Stimulated activated naive CD4-positive, alpha-beta T cell (primary cell): ENCODE data around the gene SLC8A2.

ENCODE experiments used
- DNase-seq, 6 experiments: peaks; one replicate each; lab custom pipeline; 2025; lab: John Stamatoyannopoulos, UW

The SLC8A2 gene

GRCh38 chr19:47430041-47430802 is 41.5 kb downstream of the SLC8A2 start:
- DNase-seq = peak in 2 of 6 experiments; percentile 10 to 32

- no peak for DNase-seq
These were observed 42.4 kb downstream of the SLC8A2 start for GRCh38 chr19:47429140-47429793.

GRCh38 chr19:47428177-47428894 is 43.4 kb downstream of the SLC8A2 start:
- peak; percentile 63 to 81 (median 76) for DNase-seq

GRCh38 chr19:47427241-47428176 is 44.2 kb downstream of the SLC8A2 start:
- DNase-seq = peak; percentile 26 to 74 (median 54)

GRCh38 chr19:47423203-47423882 is 48.4 kb downstream of the SLC8A2 start:
- no peak for DNase-seq

- DNase-seq = no peak
These were observed 49.1 kb downstream of the SLC8A2 start for GRCh38 chr19:47422417-47423163.

- DNase-seq = no peak
These were observed 49.8 kb downstream of the SLC8A2 start for GRCh38 chr19:47421844-47422395.

- no peak for DNase-seq
These were observed 50.4 kb downstream of the SLC8A2 start for GRCh38 chr19:47421244-47421786.

- no peak for DNase-seq
These were observed 51.9 kb downstream of the SLC8A2 start for GRCh38 chr19:47419789-47420188.

- peak in 1 of 6 experiments; percentile 9 for DNase-seq
These were observed 52.5 kb downstream of the SLC8A2 start, which contains the start of gene MEIS3 for GRCh38 chr19:47419030-47419783. MEIS3 (minus strand) TSS chr19:47419527; CDS start chr19:47419081, 446 bp downstream.

GRCh38 chr19:47418692-47419029 is 53.0 kb downstream of the SLC8A2 start:
- DNase-seq = no peak

GRCh38 chr19:47417746-47418691 is 53.7 kb downstream of the SLC8A2 start:
- no peak for DNase-seq

GRCh38 chr19:47417107-47417745 is 54.5 kb downstream of the SLC8A2 start:
- DNase-seq = no peak

- no peak for DNase-seq
These were observed 55.1 kb downstream of the SLC8A2 start for GRCh38 chr19:47416643-47416985.

GRCh38 chr19:47415953-47416642 is 55.6 kb downstream of the SLC8A2 start:
- DNase-seq = no peak

GRCh38 chr19:47414469-47414868 is 57.2 kb downstream of the SLC8A2 start:
- no peak for DNase-seq

- no peak for DNase-seq
These were observed 57.8 kb downstream of the SLC8A2 start for GRCh38 chr19:47413941-47414340.
